ENCODE data around the gene GNB3. TPM values are rescaled to one million over a fixed set of nuclear protein-coding genes. Genes with fewer than 3 reads are reported as not detected.

Gene GNB3
- total RNA-seq, 1 donor from 2014 or later = 10.4 TPM

GRCh38 chr12:6799147-6799546 lies 41.6 kb upstream of the GNB3 start:
- DNase-seq (ENCODE audit: low spot score in 2 of 2) = no peak
- H3K27me3 ChIP-seq = no peaks in the 10 kb centered on the region
- no peaks in the 10 kb centered on the region for H3K9me3 ChIP-seq
- H3K4me3 ChIP-seq = no peak overlapping the region
- TF ChIP-seq CTCF (IDR thresholded peaks at IDR 0.05) = no peak
- no peak overlapping the region for H3K27ac ChIP-seq
- no peaks in the 10 kb centered on the region for H3K4me1 ChIP-seq
- intact Hi-C loops (cut with DNase I) = no loop called here
- no peaks in the 10 kb centered on the region for H3K36me3 ChIP-seq

DNA sequence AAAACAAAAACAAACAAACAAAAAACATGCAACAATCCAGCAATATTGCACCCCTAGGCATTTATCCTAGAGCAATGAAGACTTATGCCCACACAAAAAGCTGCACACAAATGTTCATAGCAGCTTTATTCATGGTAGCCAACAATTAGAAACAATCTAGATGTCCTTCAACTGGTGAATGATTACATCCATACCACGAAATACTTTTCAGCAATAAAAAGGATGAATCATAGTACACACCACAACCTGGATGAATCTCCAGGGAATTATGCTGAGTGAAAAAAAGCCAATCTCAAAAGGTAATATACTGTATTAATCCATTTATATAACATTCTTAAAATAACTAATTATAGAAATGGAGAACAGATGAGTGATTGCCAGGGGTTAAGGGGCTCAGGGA lies 33.6 kb upstream of the GNB3 start:
- Histone ChIP-seq H3K36me3 (no peaks in the 10 kb centered on the region), H3K4me3 (no peak overlapping the region), H3K4me1 (no peaks in the 10 kb centered on the region), H3K9me3 (no peaks in the 10 kb centered on the region), H3K27me3 (no peaks in the 10 kb centered on the region), H3K27ac (no peak overlapping the region)
- intact Hi-C loops (cut with DNase I) = no loop called here
- no peak for TF ChIP-seq CTCF (IDR thresholded peaks at IDR 0.05)
- DNase-seq (ENCODE audit: low spot score in 2 of 2) = no peak

DNA sequence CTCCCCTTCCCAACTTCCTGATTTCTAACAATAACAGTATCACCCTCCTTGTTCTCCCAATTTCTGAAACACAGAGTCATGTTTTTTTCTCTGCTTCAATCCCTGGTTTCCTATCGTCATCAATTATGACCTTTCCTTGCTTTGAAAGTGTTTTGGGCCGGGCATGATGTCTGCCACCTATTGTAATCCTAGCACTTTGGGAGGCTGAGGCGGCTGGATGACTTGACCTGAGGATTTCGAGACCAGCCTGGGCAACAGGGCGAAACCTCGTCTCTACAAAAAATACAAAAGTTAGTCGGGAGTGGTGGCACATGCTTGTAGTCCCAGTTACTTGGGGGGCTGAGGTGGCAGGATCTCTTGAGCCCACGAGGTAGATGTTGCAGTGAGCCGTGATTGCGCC lies 31.7 kb upstream of the GNB3 start:
- H3K27ac ChIP-seq = no peak overlapping the region
- TF ChIP-seq CTCF (IDR thresholded peaks at IDR 0.05) = no peak
- no peaks in the 10 kb centered on the region for H3K27me3 ChIP-seq
- intact Hi-C loops (cut with DNase I) = no loop called here
- no peaks in the 10 kb centered on the region for H3K36me3 ChIP-seq
- H3K4me3 ChIP-seq = no peak overlapping the region
- H3K4me1 ChIP-seq = no peaks in the 10 kb centered on the region
- no peaks in the 10 kb centered on the region for H3K9me3 ChIP-seq
- no peak for DNase-seq (ENCODE audit: low spot score in 2 of 2)

DNA sequence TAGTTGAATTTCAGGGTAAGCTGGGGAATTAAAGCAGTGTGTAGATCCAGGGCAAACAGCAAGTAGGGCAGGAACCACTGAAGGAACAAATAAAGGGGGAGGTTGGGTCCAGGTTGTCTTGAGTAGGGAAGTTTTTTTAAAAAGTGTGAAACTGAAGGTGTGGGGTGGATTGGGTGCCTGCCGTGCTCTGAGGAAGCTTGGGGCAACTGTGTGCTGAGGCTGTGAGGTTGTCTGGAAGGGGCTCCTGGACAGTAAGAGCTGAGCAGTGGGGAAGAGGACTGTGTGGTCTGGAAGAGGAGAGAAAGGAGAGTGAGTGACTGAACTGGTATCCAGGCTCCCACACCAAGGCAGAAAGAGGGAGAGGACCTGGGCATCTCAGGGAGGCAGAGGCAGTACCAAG lies 30.0 kb upstream of the GNB3 start:
- no peak overlapping the region for H3K4me3 ChIP-seq
- H3K27ac ChIP-seq = no peak overlapping the region
- H3K36me3 ChIP-seq = no peaks in the 10 kb centered on the region
- intact Hi-C loops (cut with DNase I) = no loop called here
- no peak for TF ChIP-seq CTCF (IDR thresholded peaks at IDR 0.05)
- no peaks in the 10 kb centered on the region for H3K27me3 ChIP-seq
- H3K4me1 ChIP-seq = no peaks in the 10 kb centered on the region
- no peaks in the 10 kb centered on the region for H3K9me3 ChIP-seq
- DNase-seq (ENCODE audit: low spot score in 2 of 2) = no peak

DNA sequence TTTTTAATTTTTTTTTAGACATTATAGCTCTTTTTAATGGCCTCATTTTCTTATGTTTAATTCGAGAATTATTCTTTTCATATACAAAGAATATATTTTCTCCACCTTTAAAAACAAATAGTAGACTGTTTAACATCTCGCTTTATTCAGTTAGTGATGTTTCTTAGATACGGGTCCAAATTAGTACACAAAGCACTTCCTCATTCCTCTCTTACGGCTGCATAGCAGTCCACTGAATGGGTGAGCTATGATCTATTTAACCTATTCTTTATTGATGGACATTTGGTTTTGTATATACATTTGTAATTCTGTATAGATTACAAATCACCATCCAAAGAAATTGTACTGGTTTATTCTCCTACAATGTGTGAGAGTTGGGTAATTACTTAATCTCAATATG lies 27.4 kb upstream of the GNB3 start:
- no peak for DNase-seq (ENCODE audit: low spot score in 2 of 2)
- Histone ChIP-seq H3K4me1 (no peaks in the 10 kb centered on the region), H3K36me3 (no peaks in the 10 kb centered on the region), H3K4me3 (no peak overlapping the region), H3K27me3 (no peaks in the 10 kb centered on the region), H3K9me3 (no peaks in the 10 kb centered on the region), H3K27ac (no peak overlapping the region)
- intact Hi-C loops (cut with DNase I) = no loop called here
- TF ChIP-seq CTCF (IDR thresholded peaks at IDR 0.05) = no peak

- intact Hi-C loops (cut with DNase I) = no loop called here
- no peak overlapping the region for H3K4me3 ChIP-seq
Measured at GRCh38 chr12:6816598-6816997, 24.1 kb upstream of the GNB3 start.

More at GRCh38 chr12:6816598-6816997, 24.1 kb upstream of the GNB3 start:
- DNase-seq (ENCODE audit: low spot score in 2 of 2) = no peak
- Histone ChIP-seq H3K9me3 (no peaks in the 10 kb centered on the region), H3K27ac (no peak overlapping the region), H3K4me1 (no peaks in the 10 kb centered on the region), H3K27me3 (no peaks in the 10 kb centered on the region), H3K36me3 (no peaks in the 10 kb centered on the region)
- TF ChIP-seq CTCF (IDR thresholded peaks at IDR 0.05) = no peak
